Psoas muscle (tissue), 8 donors: ENCODE results near the gene CORO1C. TPM values are rescaled to one million over a fixed set of nuclear protein-coding genes. Genes with fewer than 3 reads are reported as not detected.

Source experiments
- ATAC-seq, 4 donors: fragments of 200-7000 bp; cut with Tn5 transposase; one replicate each; pipeline ENCODE4 v1.9.1; 2020; ENCODE audit warnings: moderate library complexity in 3 of 4, mild to moderate bottlenecking in 2 of 4
- DNase-seq, 2 donors: peaks; one replicate each; pipeline ENCODE4 v3.0.0-alpha.2; 2020
- H3K27ac ChIP-seq: fragments of 200-600 bp; one replicate; pipeline ENCODE4 v1.8.0; 2022
- H3K27me3 ChIP-seq, 3 donors: fragments of 200-600 bp in 1 of 3; one replicate each; pipeline versions ENCODE4 v1.6.1 to v1.8.0; 2013 to 2022; ENCODE audit warnings: low read length in 2 of 3, mild to moderate bottlenecking in 2 of 3, moderate library complexity in 1 of 3; ENCODE audit not compliant: insufficient read depth in 3 of 3
- H3K36me3 ChIP-seq, 2 donors: fragments of 200-600 bp in 1 of 2; one replicate each; pipeline versions ENCODE4 v1.6.1 to v1.8.0; 2013 to 2022; ENCODE audit warnings: low read depth in 1 of 2, mild to moderate bottlenecking in 1 of 2, moderate library complexity in 1 of 2; ENCODE audit not compliant: insufficient read depth in 1 of 2
- H3K4me1 ChIP-seq: fragments of 200-600 bp; one replicate; pipeline ENCODE4 v1.8.0; 2022
- H3K4me3 ChIP-seq: fragments of 200-600 bp; one replicate; pipeline ENCODE4 v1.8.0; 2022; ENCODE audit warnings: mild to moderate bottlenecking
- H3K9me3 ChIP-seq: fragments of 200-600 bp; one replicate; pipeline ENCODE4 v1.8.0; 2022
- CTCF ChIP-seq: fragments of 200-600 bp; IDR thresholded peaks from one replicate; pipeline ENCODE4 v1.8.0; 2022; ENCODE audit warnings: antibody characterized with exemption
- WGBS, 3 donors: extraction: QIAGEN DNeasy Blood & Tissue Kit; methylation state at CpG; one replicate each; pipeline versions ENCODE4 v1.1.6 to v1.1.7; 2013; 5-methylcytosine and 5-hydroxymethylcytosine counted together
- intact Hi-C, 2 donors: fragments of 100-400 bp; cut with DNase I; formaldehyde crosslinking; loops; one replicate each; pipeline versions ENCODE4 v1.11.0 to v1.14.2; 2022
- polyA plus RNA-seq, 3 donors: library from polyadenylated mRNA; stranded (reverse); fragments of 200-250 nt; gene quantifications; one replicate each; pipeline ENCODE4 v1.2.3, GENCODE V29; 2013
- total RNA-seq, 4 donors: library from RNA; stranded (reverse); fragmentation: NEBNext Ultra II Directional in 2 of 4; extraction: Animal tissue kit (Norgen Biotek cat#: 25700) in 2 of 4; gene quantifications; one replicate each; pipeline versions ENCODE4 v1.2.1 to v1.2.4, GENCODE V29; 2021 to 2023
- donor health status: healthy with polysubstance abuse.
- donor health status: DM: no; HTN: no; CAD: no; lungs with moderate emphysema.
- donor health status: Bipolar disorder and iron deficiency.
- donor health status: healthy.
- donor health status: DM: yes; HTN: yes; CAD: no.
- donor health status: DM: no; HTN: no; CAD: no.
- donor health status: DM: no; HTN: no; CAD: no.
- donor health status: DM: yes; HTN: yes; CAD: no.

CORO1C gene
- total and polyA plus RNA-seq, 7 donors, result 16.9 to 67.1 (median 40.5) TPM

GRCh38 chr12:108648371-108648770, 82.9 kb downstream of the CORO1C start:
- no peak overlapping the region for H3K4me3 ChIP-seq
- intact Hi-C loops, result no loop called here
- no peak for TF ChIP-seq CTCF
- ATAC-seq (no peak), DNase-seq (no peak)
- no peak overlapping the region for H3K27ac ChIP-seq
- WGBS, 3 donors, result 90 to 94% (median 90%) methylated on average over 9 of the region's 9 CpGs
- peaks cover 15% of the 10 kb centered on the region for H3K4me1 ChIP-seq
- peaks cover 24 to 89% of the 10 kb centered on the region in 2 donors for H3K36me3 ChIP-seq
- H3K9me3 ChIP-seq, result no peaks in the 10 kb centered on the region
- H3K27me3 ChIP-seq, result no peaks in the 10 kb centered on the region

- peaks cover 22 to 82% of the 10 kb centered on the region in 2 donors for H3K36me3 ChIP-seq
These were observed 83.6 kb downstream of the CORO1C start for GRCh38 chr12:108647585-108648287.

GRCh38 chr12:108646600-108647579, 84.4 kb downstream of the CORO1C start:
- Histone ChIP-seq H3K27ac (no peak overlapping the region), H3K9me3 (no peaks in the 10 kb centered on the region), H3K27me3 (no peaks in the 10 kb centered on the region), H3K4me3 (no peak overlapping the region), H3K36me3 (peaks cover 19 to 74% of the 10 kb centered on the region in 2 donors), H3K4me1 (peaks cover 28% of the 10 kb centered on the region)
- DNase-seq (no peak), ATAC-seq (no peak)
- WGBS, 3 donors, result 66 to 75% (median 69%) methylated on average over 10 of the region's 10 CpGs
- intact Hi-C loops, result no loop called here
- TF ChIP-seq CTCF, result no peak

More at GRCh38 chr12:108647585-108648287, 83.6 kb downstream of the CORO1C start:
- TF ChIP-seq CTCF, result no peak
- H3K27ac ChIP-seq, result no peak overlapping the region
- 80 to 83% (median 82%) methylated on average over 11 of the region's 11 CpGs for WGBS, 3 donors
- H3K27me3 ChIP-seq, result no peaks in the 10 kb centered on the region
- DNase-seq (no peak), ATAC-seq (no peak)
- H3K4me3 ChIP-seq, result no peak overlapping the region
- H3K9me3 ChIP-seq, result no peaks in the 10 kb centered on the region
- intact Hi-C loops, result no loop called here
- H3K4me1 ChIP-seq, result peaks cover 21% of the 10 kb centered on the region

GRCh38 chr12:108645686-108646599, 85.4 kb downstream of the CORO1C start:
- H3K4me1 ChIP-seq, result peaks cover 32% of the 10 kb centered on the region
- H3K27ac ChIP-seq, result no peak overlapping the region
- ATAC-seq, result no peak
- no peak overlapping the region for H3K4me3 ChIP-seq
- DNase-seq, result no peak
- no peaks in the 10 kb centered on the region for H3K27me3 ChIP-seq
- TF ChIP-seq CTCF, result no peak
- H3K9me3 ChIP-seq, result no peaks in the 10 kb centered on the region
- WGBS, 3 donors, result 53 to 70% (median 63%) methylated on average over 15 of the region's 15 CpGs
- H3K36me3 ChIP-seq, result peaks cover 13 to 64% of the 10 kb centered on the region in 2 donors
- intact Hi-C loops, result no loop called here
